Activated naive CD8-positive, alpha-beta T cell treated with anti-CD3 and anti-CD28 coated beads for 36 hours (primary cell): ENCODE results near the gene PRDM5. TPM values are rescaled to one million over a fixed set of nuclear protein-coding genes. Genes with fewer than 3 reads are reported as not detected.
A peak's percentile ranks its signal among the peaks of the same experiment; 100 is the strongest.

Experiments
- DNase-seq: peaks from one replicate; pipeline ENCODE4 v3.0.0; 2021
- H3K27ac Mint-ChIP-seq: one replicate; pipeline ENCODE4 v1.8.0; 2022; ENCODE audit warnings: mild to moderate bottlenecking, moderate library complexity, mixed read lengths
- H3K27me3 Mint-ChIP-seq: one replicate; pipeline ENCODE4 v1.8.0; 2022; ENCODE audit warnings: mild to moderate bottlenecking, mixed read lengths
- H3K36me3 Mint-ChIP-seq: one replicate; pipeline ENCODE4 v1.8.0; 2021; ENCODE audit warnings: mild to moderate bottlenecking, mixed read lengths
- H3K4me1 Mint-ChIP-seq: one replicate; pipeline ENCODE4 v1.8.0; 2021; ENCODE audit warnings: mixed read lengths
- H3K4me3 Mint-ChIP-seq: one replicate; pipeline ENCODE4 v1.8.0; 2022; ENCODE audit warnings: mild to moderate bottlenecking, moderate library complexity, mixed read lengths
- H3K9me3 Mint-ChIP-seq: one replicate; pipeline ENCODE4 v1.8.0; 2022; ENCODE audit warnings: mixed read lengths
- total RNA-seq, 2 experiments: library from RNA; stranded (reverse); gene quantifications; one replicate each; pipeline ENCODE4 v1.2.3, GENCODE V29; 2021

Gene PRDM5
- total RNA-seq = 1 to 10 TPM; 1.3 to 1.4 TPM

GRCh38 chr4:120922381-120923206 lies at the start of gene PRDM5:
TSS of gene PRDM5 (minus strand) at chr4:120922726. CDS start at chr4:120922608, 118 bp downstream.
- Mint-ChIP-seq H3K27me3 (peaks cover 14% of the 10 kb centered on the region), H3K4me1 (peaks cover 40% of the 10 kb centered on the region), H3K36me3 (no peaks in the 10 kb centered on the region), H3K9me3 (no peaks in the 10 kb centered on the region), H3K4me3 (peak within 1 kb of the TSS; percentile 91), H3K27ac (peak within 1 kb of the TSS; percentile 95)
- peak; percentile 43 for DNase-seq

GRCh38 chr4:120971884-120972283 lies 49.4 kb upstream of the PRDM5 start:
- Mint-ChIP-seq H3K36me3 (no peaks in the 10 kb centered on the region), H3K4me1 (peaks cover 8% of the 10 kb centered on the region), H3K27me3 (no peaks in the 10 kb centered on the region), H3K4me3 (no peak overlapping the region), H3K27ac (no peak overlapping the region), H3K9me3 (no peaks in the 10 kb centered on the region)
- no peak for DNase-seq

GRCh38 chr4:120965938-120966337 lies 43.4 kb upstream of the PRDM5 start:
- Mint-ChIP-seq H3K36me3 (no peaks in the 10 kb centered on the region), H3K27me3 (no peaks in the 10 kb centered on the region)

GRCh38 chr4:120964596-120964995 lies 42.1 kb upstream of the PRDM5 start:
- H3K4me3 Mint-ChIP-seq = no peak overlapping the region
- no peaks in the 10 kb centered on the region for H3K9me3 Mint-ChIP-seq
- no peak overlapping the region for H3K27ac Mint-ChIP-seq

More at GRCh38 chr4:120965938-120966337, 43.4 kb upstream of the PRDM5 start:
- no peaks in the 10 kb centered on the region for H3K4me1 Mint-ChIP-seq
- DNase-seq = no peak
- H3K27ac Mint-ChIP-seq = no peak overlapping the region
- H3K9me3 Mint-ChIP-seq = no peaks in the 10 kb centered on the region
- no peak overlapping the region for H3K4me3 Mint-ChIP-seq

GRCh38 chr4:120963449-120963848 lies 40.9 kb upstream of the PRDM5 start:
- DNase-seq = no peak
- Mint-ChIP-seq H3K27ac (no peak overlapping the region), H3K4me1 (no peaks in the 10 kb centered on the region), H3K36me3 (no peaks in the 10 kb centered on the region), H3K27me3 (no peaks in the 10 kb centered on the region), H3K9me3 (no peaks in the 10 kb centered on the region), H3K4me3 (no peak overlapping the region)

More at GRCh38 chr4:120964596-120964995, 42.1 kb upstream of the PRDM5 start:
- H3K4me1 Mint-ChIP-seq = no peaks in the 10 kb centered on the region
- no peaks in the 10 kb centered on the region for H3K36me3 Mint-ChIP-seq
- no peaks in the 10 kb centered on the region for H3K27me3 Mint-ChIP-seq
- no peak for DNase-seq

GRCh38 chr4:120960656-120961267 lies 38.2 kb upstream of the PRDM5 start:
- Mint-ChIP-seq H3K9me3 (no peaks in the 10 kb centered on the region), H3K36me3 (no peaks in the 10 kb centered on the region), H3K27me3 (no peaks in the 10 kb centered on the region), H3K27ac (no peak overlapping the region), H3K4me1 (no peaks in the 10 kb centered on the region), H3K4me3 (no peak overlapping the region)
- no peak for DNase-seq

- peaks cover 41% of the 10 kb centered on the region for H3K9me3 Mint-ChIP-seq
- no peak overlapping the region for H3K27ac Mint-ChIP-seq
- peaks cover 9% of the 10 kb centered on the region for H3K36me3 Mint-ChIP-seq
- H3K4me1 Mint-ChIP-seq = no peaks in the 10 kb centered on the region
- no peak for DNase-seq
- no peaks in the 10 kb centered on the region for H3K27me3 Mint-ChIP-seq
- H3K4me3 Mint-ChIP-seq = no peak overlapping the region
Observed at GRCh38 chr4:120948382-120948781, 25.9 kb upstream of the PRDM5 start.

- no peaks in the 10 kb centered on the region for H3K27me3 Mint-ChIP-seq
Observed at GRCh38 chr4:120942776-120943175, 20.2 kb upstream of the PRDM5 start.

GRCh38 chr4:120940547-120940946 lies 18.0 kb upstream of the PRDM5 start:
- no peak overlapping the region for H3K27ac Mint-ChIP-seq

More at GRCh38 chr4:120942776-120943175, 20.2 kb upstream of the PRDM5 start:
- H3K4me1 Mint-ChIP-seq = no peaks in the 10 kb centered on the region
- H3K9me3 Mint-ChIP-seq = peaks cover 22% of the 10 kb centered on the region
- no peak overlapping the region for H3K27ac Mint-ChIP-seq
- H3K4me3 Mint-ChIP-seq = no peak overlapping the region
- H3K36me3 Mint-ChIP-seq = peaks cover 6% of the 10 kb centered on the region
- DNase-seq = no peak

GRCh38 chr4:120939693-120940092 lies 17.2 kb upstream of the PRDM5 start:
- DNase-seq = no peak
- peaks cover 3% of the 10 kb centered on the region for H3K36me3 Mint-ChIP-seq
- no peak overlapping the region for H3K4me3 Mint-ChIP-seq
- peaks cover 7% of the 10 kb centered on the region for H3K9me3 Mint-ChIP-seq
- H3K27me3 Mint-ChIP-seq = no peaks in the 10 kb centered on the region
- no peaks in the 10 kb centered on the region for H3K4me1 Mint-ChIP-seq
- no peak overlapping the region for H3K27ac Mint-ChIP-seq

More at GRCh38 chr4:120940547-120940946, 18.0 kb upstream of the PRDM5 start:
- H3K27me3 Mint-ChIP-seq = no peaks in the 10 kb centered on the region
- no peak for DNase-seq
- H3K4me3 Mint-ChIP-seq = no peak overlapping the region
- peaks cover 12% of the 10 kb centered on the region for H3K9me3 Mint-ChIP-seq
- peaks cover 3% of the 10 kb centered on the region for H3K36me3 Mint-ChIP-seq
- H3K4me1 Mint-ChIP-seq = no peaks in the 10 kb centered on the region

- H3K4me3 Mint-ChIP-seq = no peak overlapping the region
Observed at GRCh38 chr4:120929847-120930246, 7.3 kb upstream of the PRDM5 start.

GRCh38 chr4:120927801-120928409 lies 5.4 kb upstream of the PRDM5 start:
- Mint-ChIP-seq H3K27ac (no peak overlapping the region), H3K4me3 (no peak overlapping the region), H3K36me3 (no peaks in the 10 kb centered on the region), H3K9me3 (no peaks in the 10 kb centered on the region), H3K27me3 (peaks cover 13% of the 10 kb centered on the region), H3K4me1 (peaks cover 14% of the 10 kb centered on the region)
- no peak for DNase-seq

More at GRCh38 chr4:120929847-120930246, 7.3 kb upstream of the PRDM5 start:
- Mint-ChIP-seq H3K4me1 (peaks cover under 1% of the 10 kb centered on the region), H3K27ac (no peak overlapping the region), H3K9me3 (no peaks in the 10 kb centered on the region), H3K27me3 (peaks cover 4% of the 10 kb centered on the region), H3K36me3 (no peaks in the 10 kb centered on the region)
- DNase-seq = no peak

GRCh38 chr4:120926358-120927025 lies 4.0 kb upstream of the PRDM5 start:
- H3K27ac Mint-ChIP-seq = no peak overlapping the region
- DNase-seq = no peak
- peaks cover 17% of the 10 kb centered on the region for H3K27me3 Mint-ChIP-seq
- H3K4me1 Mint-ChIP-seq = peaks cover 19% of the 10 kb centered on the region
- no peak overlapping the region for H3K4me3 Mint-ChIP-seq
- no peaks in the 10 kb centered on the region for H3K9me3 Mint-ChIP-seq
- no peaks in the 10 kb centered on the region for H3K36me3 Mint-ChIP-seq

GRCh38 chr4:120924931-120925330 lies 2.4 kb upstream of the PRDM5 start:
- no peak for DNase-seq
- H3K27me3 Mint-ChIP-seq = peaks cover 14% of the 10 kb centered on the region
- no peak overlapping the region for H3K27ac Mint-ChIP-seq
- peaks cover 29% of the 10 kb centered on the region for H3K4me1 Mint-ChIP-seq
- H3K4me3 Mint-ChIP-seq = no peak overlapping the region
- H3K9me3 Mint-ChIP-seq = no peaks in the 10 kb centered on the region
- no peaks in the 10 kb centered on the region for H3K36me3 Mint-ChIP-seq

- Mint-ChIP-seq H3K36me3 (no peaks in the 10 kb centered on the region), H3K9me3 (no peaks in the 10 kb centered on the region), H3K4me3 (peak overlapping the region; percentile 77), H3K4me1 (peaks cover 40% of the 10 kb centered on the region), H3K27me3 (peaks cover 14% of the 10 kb centered on the region), H3K27ac (peak overlapping the region; percentile 83)
- no peak for DNase-seq
Observed at GRCh38 chr4:120923207-120923522, 639 bp upstream of the PRDM5 start.
